Thoracic aorta (tissue), 2 donors: Measurements from ENCODE around the gene PIGS. TPM values are rescaled to one million over a fixed set of nuclear protein-coding genes. Genes with fewer than 3 reads are reported as not detected.

Source experiments
- ATAC-seq: fragments of 150-250 bp; one replicate; pipeline ENCODE4 v1.8.0; 2017; ENCODE audit warnings: low read depth; ENCODE audit not compliant: insufficient number of reproducible peaks, low FRiP score
- DNase-seq: peaks from one replicate; pipeline ENCODE4 v3.0.0-alpha.2; 2020; ENCODE audit warnings: low spot score
- H3K27ac ChIP-seq, 2 donors: fragments of 200-600 bp; sonication (generic); 1 replicate in 1 of 2; 2 replicates in 1 of 2; pipeline ENCODE4 v1.5.1; 2016; ENCODE audit warnings: mild to moderate bottlenecking in 2 of 2, moderate library complexity in 2 of 2
- H3K27me3 ChIP-seq: fragments of 200-600 bp; sonication (generic); replicated peaks from 2 replicates; pipeline ENCODE4 v1.6.0; 2016; ENCODE audit warnings: mild to moderate bottlenecking; ENCODE audit not compliant: insufficient read depth
- H3K36me3 ChIP-seq: fragments of 200-600 bp; sonication (generic); one replicate; pipeline ENCODE4 v1.5.1; 2016
- H3K4me1 ChIP-seq, 2 donors: fragments of 200-600 bp; sonication (generic); 1 replicate in 1 of 2; 2 replicates in 1 of 2; pipeline versions ENCODE4 v1.5.1 to v1.6.0; 2016; ENCODE audit warnings: low read depth in 2 of 2, mild to moderate bottlenecking in 1 of 2; ENCODE audit not compliant: control insufficient read depth in 1 of 2
- H3K4me3 ChIP-seq: fragments of 200-600 bp; sonication (generic); 2 replicates; pipeline ENCODE4 v1.5.1; 2016; ENCODE audit warnings: mild to moderate bottlenecking
- H3K9me3 ChIP-seq: fragments of 200-600 bp; sonication (generic); 2 replicates; pipeline ENCODE4 v1.5.1; 2016
- total RNA-seq, 2 donors: library from RNA; depleted of rRNA; stranded (reverse); fragments of >200 nt; gene quantifications; one replicate each; pipeline versions ENCODE4 v1.1.0 to v1.2.3, GENCODE V29; 2016
- TF ChIP-seq, protein P1 (sequence below): fragments of 200-600 bp; sonication (generic); IDR thresholded peaks from one replicate; pipeline ENCODE4 v1.5.1; 2019; ENCODE audit warnings: antibody characterized with exemption

Gene PIGS
- total RNA-seq, 2 donors from 2014 or later, result 39.1 to 63.1 TPM

DNA sequence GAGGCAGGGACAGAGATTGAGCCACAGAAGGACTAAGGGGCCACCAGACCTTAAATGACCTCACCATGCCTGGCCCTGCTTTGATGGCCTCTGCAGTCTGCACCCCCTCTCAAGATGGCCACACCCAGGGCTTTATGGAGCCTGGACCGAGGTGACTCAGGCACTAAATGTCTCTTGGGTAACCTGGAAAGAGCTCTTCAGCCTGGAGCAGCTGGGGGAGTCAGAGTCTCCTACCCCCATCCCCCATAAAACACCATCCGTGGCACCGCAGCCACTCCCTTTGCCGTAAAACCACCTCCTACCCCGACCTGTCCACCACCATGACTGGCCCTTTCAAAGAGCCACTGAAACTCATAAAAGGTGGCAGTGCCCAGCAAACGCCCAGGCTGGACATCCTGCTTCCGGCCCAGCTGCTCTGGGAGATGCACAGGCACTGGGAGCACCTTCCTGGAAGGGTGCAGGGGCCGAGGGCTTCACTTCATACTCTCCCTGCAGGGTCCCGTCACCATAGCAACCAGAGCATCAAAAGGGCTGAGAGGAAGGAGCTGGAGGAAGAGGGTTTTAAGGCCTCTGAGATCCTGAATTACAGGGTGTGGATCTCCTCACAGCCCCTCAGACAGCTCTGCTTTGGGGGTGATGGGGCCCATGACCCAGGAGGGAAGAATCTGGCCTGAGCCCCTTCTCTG is 42.9 kb downstream of the PIGS start:
- Histone ChIP-seq H3K36me3 (no peaks in the 10 kb centered on the region), H3K27me3 (no peaks in the 10 kb centered on the region)

DNA sequence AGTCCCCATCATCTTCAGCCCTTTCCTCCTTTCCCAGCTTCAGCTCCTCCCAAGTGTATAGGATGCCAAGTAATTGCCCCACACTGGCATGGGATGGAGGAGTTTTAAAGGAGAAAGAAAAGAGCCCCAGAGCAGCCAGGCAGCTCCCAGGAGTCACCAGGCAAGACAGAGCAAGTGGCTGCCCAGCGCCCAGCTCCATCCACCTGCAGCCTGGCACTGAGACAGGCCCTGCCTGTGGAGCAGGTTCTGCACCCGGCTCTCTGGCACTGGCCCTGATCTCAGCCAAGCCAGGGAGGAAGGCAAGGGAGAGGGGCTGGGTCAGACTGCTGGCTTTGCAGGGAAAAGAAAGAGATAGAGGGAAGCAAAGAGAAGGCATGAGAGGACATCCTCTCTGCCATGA is 43.5 kb downstream of the PIGS start:
- ATAC-seq (no peak), DNase-seq (no peak)
- Histone ChIP-seq H3K27me3 (no peaks in the 10 kb centered on the region), H3K4me3 (no peak overlapping the region), H3K4me1 (peaks cover 3 to 17% of the 10 kb centered on the region in 2 donors), H3K9me3 (no peaks in the 10 kb centered on the region), H3K27ac (no peak overlapping the region), H3K36me3 (no peaks in the 10 kb centered on the region)
- TF ChIP-seq, protein P1, sequence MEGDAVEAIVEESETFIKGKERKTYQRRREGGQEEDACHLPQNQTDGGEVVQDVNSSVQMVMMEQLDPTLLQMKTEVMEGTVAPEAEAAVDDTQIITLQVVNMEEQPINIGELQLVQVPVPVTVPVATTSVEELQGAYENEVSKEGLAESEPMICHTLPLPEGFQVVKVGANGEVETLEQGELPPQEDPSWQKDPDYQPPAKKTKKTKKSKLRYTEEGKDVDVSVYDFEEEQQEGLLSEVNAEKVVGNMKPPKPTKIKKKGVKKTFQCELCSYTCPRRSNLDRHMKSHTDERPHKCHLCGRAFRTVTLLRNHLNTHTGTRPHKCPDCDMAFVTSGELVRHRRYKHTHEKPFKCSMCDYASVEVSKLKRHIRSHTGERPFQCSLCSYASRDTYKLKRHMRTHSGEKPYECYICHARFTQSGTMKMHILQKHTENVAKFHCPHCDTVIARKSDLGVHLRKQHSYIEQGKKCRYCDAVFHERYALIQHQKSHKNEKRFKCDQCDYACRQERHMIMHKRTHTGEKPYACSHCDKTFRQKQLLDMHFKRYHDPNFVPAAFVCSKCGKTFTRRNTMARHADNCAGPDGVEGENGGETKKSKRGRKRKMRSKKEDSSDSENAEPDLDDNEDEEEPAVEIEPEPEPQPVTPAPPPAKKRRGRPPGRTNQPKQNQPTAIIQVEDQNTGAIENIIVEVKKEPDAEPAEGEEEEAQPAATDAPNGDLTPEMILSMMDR, result no peak

More for the DNA sequence above, 42.9 kb downstream of the PIGS start:
- ATAC-seq (no peak), DNase-seq (no peak)
- H3K4me3 ChIP-seq, result no peak overlapping the region
- H3K27ac ChIP-seq, result no peak overlapping the region
- TF ChIP-seq, protein P1, result no peak
- no peaks in the 10 kb centered on the region for H3K9me3 ChIP-seq
- H3K4me1 ChIP-seq, result peaks cover 3 to 15% of the 10 kb centered on the region in 2 donors

- no peaks in the 10 kb centered on the region for H3K36me3 ChIP-seq
- ATAC-seq (no peak), DNase-seq (no peak)
- no peak overlapping the region for H3K4me3 ChIP-seq
- no peak overlapping the region for H3K27ac ChIP-seq
- peaks cover 3 to 23% of the 10 kb centered on the region in 2 donors for H3K4me1 ChIP-seq
- H3K9me3 ChIP-seq, result no peaks in the 10 kb centered on the region
- no peaks in the 10 kb centered on the region for H3K27me3 ChIP-seq
- TF ChIP-seq, protein P1, result no peak
These were observed 44.1 kb downstream of the PIGS start for GRCh38 chr17:28527181-28527681.

- no peaks in the 10 kb centered on the region for H3K27me3 ChIP-seq
- DNase-seq, result no peak
These were observed 44.9 kb downstream of the PIGS start for GRCh38 chr17:28526381-28526780.

More at GRCh38 chr17:28526381-28526780, 44.9 kb downstream of the PIGS start:
- H3K27ac ChIP-seq, result no peak overlapping the region
- H3K36me3 ChIP-seq, result no peaks in the 10 kb centered on the region
- peaks cover 3 to 25% of the 10 kb centered on the region in 2 donors for H3K4me1 ChIP-seq
- no peak overlapping the region for H3K4me3 ChIP-seq
- TF ChIP-seq, protein P1, result no peak
- no peak for ATAC-seq
- H3K9me3 ChIP-seq, result no peaks in the 10 kb centered on the region
